Activated T-helper 2 cell treated with anti-CD3 and anti-CD28 coated beads, Interferon-gamma antibody, Interleukin-2, Interleukin-4, amounts not matched to agents 10 μg/mL and 5 μg/mL and 100 μg/mL, durations not matched to agents 14 hours and 24 hours and 36 hours (primary cell): ENCODE measurements around the gene GTF3C5. TPM values are rescaled to one million over a fixed set of nuclear protein-coding genes. Genes with fewer than 3 reads are reported as not detected.
"Not testable (repeated sequence)": the region's sequence is repeated elsewhere in the genome, so short reads cannot be mapped to it uniquely, and the experiment has no call there.

Source experiments
- DNase-seq: peaks from one replicate; pipeline ENCODE4 v3.0.0; 2021; ENCODE audit warnings: low spot score
- H3K27ac Mint-ChIP-seq: one replicate; pipeline ENCODE4 v1.8.0; 2021; ENCODE audit warnings: mixed read lengths
- H3K27me3 Mint-ChIP-seq: one replicate; pipeline ENCODE4 v1.8.0; 2021; ENCODE audit warnings: low read depth, mixed read lengths
- H3K36me3 Mint-ChIP-seq: one replicate; pipeline ENCODE4 v1.8.0; 2021; ENCODE audit warnings: low read depth, mixed read lengths
- H3K4me1 Mint-ChIP-seq: one replicate; pipeline ENCODE4 v1.8.0; 2021; ENCODE audit warnings: low read depth, mixed read lengths
- H3K4me3 Mint-ChIP-seq: one replicate; pipeline ENCODE4 v1.8.0; 2021; ENCODE audit warnings: low read depth, mild to moderate bottlenecking, moderate library complexity, mixed read lengths
- H3K9me3 Mint-ChIP-seq: one replicate; pipeline ENCODE4 v1.8.0; 2021; ENCODE audit warnings: mixed read lengths
- intact Hi-C: fragments of 100-400 bp; cut with micrococcal nuclease; formaldehyde crosslinking; loops from one replicate; pipeline ENCODE4 v1.15.1; 2023
- total RNA-seq: library from RNA; stranded (reverse); gene quantifications from 2 replicates; pipeline ENCODE4 v1.2.3, GENCODE V29; 2022

Gene GTF3C5
- total RNA-seq, 1 donor from 2014 or later: 89.7 TPM

DNA sequence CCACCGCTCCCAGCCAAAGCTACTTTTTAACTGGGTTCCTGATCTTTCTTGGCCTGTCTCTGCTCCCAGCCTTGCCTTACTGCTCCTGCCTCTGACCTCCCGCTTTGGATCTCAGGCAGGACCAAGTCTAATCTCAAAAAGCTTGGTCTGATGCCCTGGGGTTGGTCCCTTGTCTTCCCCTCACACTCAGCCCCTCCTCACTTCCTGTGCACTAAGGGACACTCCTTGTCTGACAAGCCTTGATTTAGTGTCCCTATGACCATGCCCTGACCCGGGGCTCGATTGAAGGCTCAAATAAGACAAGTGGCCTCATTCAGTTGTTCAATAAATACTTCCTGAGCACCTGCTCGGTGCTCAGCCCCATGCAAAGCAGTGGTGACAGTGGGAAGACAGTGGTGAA lies 3.7 kb upstream of the GTF3C5 start:
- intact Hi-C loops: no loop called here
- H3K4me1 Mint-ChIP-seq: peaks cover 32% of the 10 kb centered on the region
- no peaks in the 10 kb centered on the region for H3K27me3 Mint-ChIP-seq
- peaks cover 12% of the 10 kb centered on the region for H3K36me3 Mint-ChIP-seq
- no peak overlapping the region for H3K27ac Mint-ChIP-seq
- no peak for DNase-seq
- H3K9me3 Mint-ChIP-seq: no peaks in the 10 kb centered on the region
- no peak overlapping the region for H3K4me3 Mint-ChIP-seq

DNA sequence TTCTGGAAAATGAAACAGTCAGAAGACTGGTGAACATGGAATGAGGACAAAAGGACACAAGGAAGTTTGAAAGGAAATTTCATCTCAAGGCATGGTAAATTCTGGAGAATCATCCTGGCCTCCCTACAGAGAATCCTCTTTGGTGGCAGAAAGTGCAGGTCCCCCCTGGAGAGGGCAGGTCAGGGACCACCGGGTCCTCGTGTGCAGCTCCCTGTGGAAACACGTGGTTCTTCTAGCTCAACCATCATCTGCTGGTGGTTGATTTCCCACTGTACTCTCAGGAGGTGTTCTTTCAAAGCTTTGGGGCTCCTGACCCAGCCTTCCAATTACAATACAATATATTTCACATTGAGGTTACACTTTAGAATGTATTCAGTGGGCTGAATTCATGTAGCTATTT lies 2.6 kb upstream of the GTF3C5 start:
- intact Hi-C loops: no loop called here
- DNase-seq: no peak
- no peaks in the 10 kb centered on the region for H3K27me3 Mint-ChIP-seq
- H3K9me3 Mint-ChIP-seq: no peaks in the 10 kb centered on the region
- no peak overlapping the region for H3K27ac Mint-ChIP-seq
- H3K36me3 Mint-ChIP-seq: peaks cover 21% of the 10 kb centered on the region
- peaks cover 32% of the 10 kb centered on the region for H3K4me1 Mint-ChIP-seq
- H3K4me3 Mint-ChIP-seq: peak overlapping the region; percentile 98

DNA sequence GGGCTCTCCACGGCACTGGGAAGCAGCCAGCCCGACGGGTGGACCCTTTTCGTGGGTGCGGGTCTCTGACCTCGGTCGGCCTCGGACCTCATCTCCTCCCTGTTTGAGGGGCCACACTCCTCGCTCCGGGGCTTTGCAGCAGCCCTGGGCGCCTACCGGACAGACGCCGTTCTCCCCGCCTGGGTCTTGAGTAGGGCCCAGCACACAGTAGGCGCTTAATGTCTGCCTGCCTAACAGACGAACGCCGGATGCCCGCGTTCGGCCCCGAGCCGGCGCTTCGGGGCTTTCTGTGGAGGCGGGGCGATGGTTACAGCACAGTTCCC lies 842 bp upstream of the GTF3C5 start:
- Mint-ChIP-seq H3K27ac (peak overlapping the region; percentile 96), H3K27me3 (no peaks in the 10 kb centered on the region), H3K4me3 (peak overlapping the region; percentile 98), H3K4me1 (peaks cover 31% of the 10 kb centered on the region), H3K36me3 (peaks cover 27% of the 10 kb centered on the region), H3K9me3 (no peaks in the 10 kb centered on the region)
- intact Hi-C loops: loop anchor here (1.0 to 10.0 kb wide), 3 partner anchors 8 to 345 kb away; partner anchors contain the start of genes STKLD1 and SURF4
- no peak for DNase-seq

DNA sequence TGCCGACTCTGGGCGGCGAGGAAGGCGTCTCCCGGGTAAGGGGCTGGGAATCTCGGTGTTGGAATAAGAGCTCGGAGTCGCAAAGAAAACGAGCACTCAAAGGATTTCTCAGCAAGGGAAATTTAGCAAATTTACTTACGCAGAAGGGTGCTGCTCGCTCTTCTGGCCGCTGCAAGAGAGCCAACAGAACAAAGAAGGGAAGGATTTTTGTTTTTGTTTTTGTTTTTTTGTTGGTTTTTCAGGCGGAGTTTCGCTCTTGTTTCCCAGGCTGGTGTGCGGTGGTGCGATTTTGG lies 279 bp downstream of the GTF3C5 start:
- intact Hi-C loops: loop anchor here (5.0 to 10.0 kb wide), 2 partner anchors 81 to 344 kb away; partner anchors contain the start of genes STKLD1 and SURF4
- Mint-ChIP-seq H3K4me1 (peaks cover 31% of the 10 kb centered on the region), H3K4me3 (peak overlapping the region; percentile 98), H3K36me3 (peaks cover 27% of the 10 kb centered on the region), H3K9me3 (no peaks in the 10 kb centered on the region), H3K27ac (peak overlapping the region; percentile 96), H3K27me3 (no peaks in the 10 kb centered on the region)
- DNase-seq: no peak

DNA sequence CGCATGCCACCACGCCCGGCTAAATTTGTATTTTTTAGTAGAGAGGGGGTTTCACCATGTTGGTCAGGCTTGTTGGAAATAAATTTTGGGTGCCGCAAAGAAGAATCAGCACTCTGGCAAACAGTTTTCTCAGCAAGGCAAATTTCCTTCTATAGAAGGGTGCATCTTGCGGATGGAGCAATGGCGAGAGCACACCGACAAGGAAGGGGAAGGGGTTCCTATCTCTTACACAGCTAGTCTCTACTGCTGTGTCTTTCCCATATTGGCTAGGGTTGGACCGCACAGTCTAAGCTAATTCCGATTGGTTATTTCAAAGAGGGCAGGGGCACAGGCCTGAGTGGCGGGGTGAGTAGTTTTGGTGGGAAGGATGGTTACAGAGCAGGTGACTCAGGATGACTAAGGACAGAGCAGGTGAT lies 707 bp downstream of the GTF3C5 start:
- intact Hi-C loops: loop anchor here (5.0 to 10.0 kb wide), 2 partner anchors 81 to 343 kb away; partner anchors contain the start of genes STKLD1 and SURF4

DNA sequence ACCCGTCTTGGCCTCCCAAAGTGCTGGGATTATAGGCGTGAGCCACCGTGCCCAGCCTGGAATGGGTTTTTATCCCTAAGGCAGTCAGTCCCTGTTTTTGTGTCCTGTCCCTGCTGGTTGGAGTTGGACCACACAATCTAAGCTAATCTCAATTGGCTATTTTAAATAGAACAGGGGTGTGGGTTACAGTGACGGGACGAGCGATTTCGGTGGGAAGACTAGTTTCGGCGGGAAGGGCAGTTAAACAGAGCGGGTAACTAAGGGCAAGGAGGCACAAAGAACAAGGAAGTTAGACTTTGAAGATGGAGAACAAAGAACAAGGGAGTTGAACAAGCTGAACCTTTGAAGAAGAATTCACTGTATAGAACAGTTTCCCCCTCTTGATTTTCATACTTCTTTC lies 1.4 kb downstream of the GTF3C5 start:
- Mint-ChIP-seq H3K36me3 (peaks cover 27% of the 10 kb centered on the region), H3K9me3 (no peaks in the 10 kb centered on the region), H3K27me3 (no peaks in the 10 kb centered on the region), H3K4me1 (peaks cover 31% of the 10 kb centered on the region), H3K27ac (peak overlapping the region; percentile 60), H3K4me3 (peak overlapping the region; percentile 98)
- DNase-seq: no peak
- intact Hi-C loops: loop anchor here (5.0 to 10.0 kb wide), 2 partner anchors 80 to 343 kb away; partner anchors contain the start of genes STKLD1 and SURF4

More for the DNA sequence above, 707 bp downstream of the GTF3C5 start:
- no peaks in the 10 kb centered on the region for H3K27me3 Mint-ChIP-seq
- H3K27ac Mint-ChIP-seq: peak overlapping the region; percentile 54
- no peaks in the 10 kb centered on the region for H3K9me3 Mint-ChIP-seq
- H3K4me1 Mint-ChIP-seq: peaks cover 31% of the 10 kb centered on the region
- H3K4me3 Mint-ChIP-seq: peak overlapping the region; percentile 98
- peaks cover 27% of the 10 kb centered on the region for H3K36me3 Mint-ChIP-seq
- DNase-seq: no peak

DNA sequence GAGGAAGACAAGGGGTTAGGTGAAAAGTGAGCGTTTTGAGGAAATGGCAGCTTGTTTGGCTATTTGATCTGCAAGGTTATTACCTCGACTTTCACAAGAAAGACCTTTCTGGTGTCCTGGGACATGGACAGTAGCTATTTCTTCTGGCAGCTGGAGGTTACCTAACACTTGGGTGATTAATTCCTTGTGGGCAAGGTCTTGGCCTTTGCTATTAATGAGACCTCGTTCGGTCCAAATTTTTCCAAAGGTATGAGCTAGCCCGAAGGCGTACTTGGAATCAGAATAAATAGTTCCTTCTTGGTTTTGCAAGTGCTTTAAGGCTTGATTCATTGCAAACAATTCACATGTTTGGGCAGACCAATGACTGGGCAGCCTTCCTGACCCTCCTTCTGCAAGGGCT lies 4.9 kb downstream of the GTF3C5 start:
- H3K36me3 Mint-ChIP-seq: peaks cover 28% of the 10 kb centered on the region
- H3K9me3 Mint-ChIP-seq: no peaks in the 10 kb centered on the region

DNA sequence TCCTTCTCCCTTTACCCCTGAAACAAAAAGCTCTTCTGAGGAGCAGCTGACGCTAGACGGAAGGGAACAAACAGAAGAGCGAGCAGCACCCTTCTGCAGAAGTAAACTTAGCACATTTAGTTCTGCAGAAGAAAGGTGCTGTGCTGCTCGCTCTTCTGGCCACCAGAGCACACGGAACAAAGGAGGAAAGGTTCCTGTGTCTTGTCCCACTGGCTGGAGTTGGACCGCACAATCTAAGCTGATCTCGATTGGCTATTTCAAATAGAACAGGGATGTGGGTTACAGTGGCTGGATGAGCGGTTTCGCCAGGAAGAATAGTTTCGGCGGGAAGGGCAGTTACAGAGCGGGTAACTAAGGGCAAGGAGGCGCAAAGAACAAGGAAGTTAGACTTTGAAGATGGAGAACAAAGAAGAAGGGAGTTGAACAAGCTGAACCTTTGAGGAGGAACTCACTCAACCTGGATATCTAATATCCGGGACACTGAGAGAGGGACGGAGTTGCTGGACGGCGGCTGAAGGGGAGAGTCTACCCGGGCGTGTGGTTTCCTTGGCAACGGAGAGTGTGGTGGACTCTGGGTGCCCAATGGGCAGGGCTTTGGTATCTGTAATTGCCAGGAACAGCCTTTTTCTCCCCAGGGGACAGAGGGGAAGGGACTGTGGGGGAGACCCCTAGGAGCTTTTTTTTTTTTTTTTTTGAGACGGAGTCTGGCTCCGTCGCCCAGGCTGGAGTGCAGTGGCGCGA lies 7.1 kb downstream of the GTF3C5 start:
- DNase-seq: no peak
- H3K27me3 Mint-ChIP-seq: no peaks in the 10 kb centered on the region
- intact Hi-C loops: loop anchor here (10.0 kb wide), 1 partner anchor 337 kb away; the partner anchor contains the start of genes STKLD1 and SURF4
- H3K27ac Mint-ChIP-seq: no peak overlapping the region
- no peak overlapping the region for H3K4me3 Mint-ChIP-seq
- no peaks in the 10 kb centered on the region for H3K9me3 Mint-ChIP-seq
- peaks cover 23% of the 10 kb centered on the region for H3K36me3 Mint-ChIP-seq
- peaks cover 5% of the 10 kb centered on the region for H3K4me1 Mint-ChIP-seq

More for the DNA sequence above, 4.9 kb downstream of the GTF3C5 start:
- Mint-ChIP-seq H3K27ac (no peak overlapping the region), H3K4me3 (no peak overlapping the region), H3K27me3 (no peaks in the 10 kb centered on the region), H3K4me1 (peaks cover 21% of the 10 kb centered on the region)
- no peak for DNase-seq
- intact Hi-C loops: loop anchor here (10.0 kb wide), 1 partner anchor 339 kb away; the partner anchor contains the start of genes STKLD1 and SURF4

DNA sequence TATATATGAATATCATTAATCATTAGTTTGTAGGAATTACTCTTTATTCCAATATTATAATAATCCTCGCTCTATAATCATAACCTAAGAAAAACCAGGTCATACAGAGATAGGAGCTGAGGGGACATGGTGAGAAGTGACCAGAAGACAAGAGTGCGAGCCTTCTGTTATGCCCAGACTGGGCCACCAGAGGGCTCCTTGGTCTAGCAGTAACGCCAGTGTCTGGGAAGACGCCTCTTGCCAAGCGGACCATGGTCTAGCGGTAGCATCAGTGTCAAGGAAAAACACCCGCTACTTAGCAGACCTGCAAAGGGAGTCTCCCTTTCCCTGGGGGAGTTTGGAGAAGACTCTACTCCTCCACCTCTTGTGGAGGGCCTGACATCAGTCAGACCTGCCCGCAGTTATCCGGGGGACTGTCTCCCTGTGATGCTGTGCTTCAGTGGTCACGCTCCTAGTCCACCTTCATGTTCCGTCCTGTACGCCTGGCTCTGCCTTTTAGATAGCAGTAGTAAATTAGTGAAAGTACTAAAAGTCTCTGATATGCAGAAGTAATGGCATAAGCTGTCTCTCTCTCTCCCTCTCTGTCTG lies 10.2 kb downstream of the GTF3C5 start:
- peaks cover 39% of the 10 kb centered on the region for H3K36me3 Mint-ChIP-seq
- intact Hi-C loops, H3K4me3 Mint-ChIP-seq, H3K4me1 Mint-ChIP-seq, H3K27me3 Mint-ChIP-seq, H3K9me3 Mint-ChIP-seq, DNase-seq, H3K27ac Mint-ChIP-seq: not testable (repeated sequence)

DNA sequence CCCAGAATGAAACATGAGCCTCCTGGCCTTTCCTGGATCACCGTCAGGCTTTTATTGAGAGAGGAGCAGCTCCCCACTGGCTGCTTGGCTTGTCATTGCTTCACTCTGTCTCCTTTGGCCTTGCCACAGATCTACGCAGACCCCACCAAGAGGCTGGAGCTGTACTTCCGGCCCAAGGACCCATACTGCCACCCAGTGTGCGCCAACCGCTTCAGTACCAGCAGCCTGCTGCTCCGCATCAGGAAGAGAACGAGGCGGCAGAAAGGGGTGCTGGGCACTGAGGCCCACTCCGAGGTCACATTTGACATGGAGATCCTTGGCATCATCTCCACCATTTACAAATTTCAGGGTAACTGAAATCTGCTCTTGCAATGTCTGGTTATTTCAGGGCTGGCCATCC lies 11.2 kb downstream of the GTF3C5 start:
- Mint-ChIP-seq H3K27ac (no peak overlapping the region), H3K4me3 (no peak overlapping the region), H3K36me3 (peaks cover 48% of the 10 kb centered on the region), H3K4me1 (peaks cover 6% of the 10 kb centered on the region), H3K27me3 (no peaks in the 10 kb centered on the region), H3K9me3 (no peaks in the 10 kb centered on the region)
- no peak for DNase-seq
- intact Hi-C loops: no loop called here

DNA sequence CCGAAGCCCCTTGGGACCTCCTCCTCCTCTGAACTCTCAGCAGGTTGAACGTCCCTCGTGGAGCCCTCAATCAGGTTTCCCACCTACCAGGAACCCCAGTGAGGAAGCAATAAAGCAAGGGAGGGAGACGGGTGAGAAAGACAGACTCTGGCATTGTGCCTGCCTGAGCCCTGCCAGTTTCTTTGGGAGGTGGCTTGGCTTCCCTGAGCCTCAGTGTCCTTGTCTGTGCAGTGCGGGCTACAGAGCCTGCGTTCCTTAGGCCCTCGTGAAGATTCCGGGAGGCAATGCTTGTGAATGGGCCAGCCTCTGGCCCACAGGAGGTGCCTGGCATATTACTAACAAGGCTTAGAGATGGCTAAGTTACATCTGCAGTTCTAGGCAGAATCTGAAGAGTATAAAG lies 11.9 kb downstream of the GTF3C5 start:
- DNase-seq: no peak
- intact Hi-C loops: no loop called here
- H3K27ac Mint-ChIP-seq: no peak overlapping the region
- no peaks in the 10 kb centered on the region for H3K27me3 Mint-ChIP-seq
- peaks cover 6% of the 10 kb centered on the region for H3K4me1 Mint-ChIP-seq
- H3K36me3 Mint-ChIP-seq: peaks cover 51% of the 10 kb centered on the region
- no peaks in the 10 kb centered on the region for H3K9me3 Mint-ChIP-seq
- H3K4me3 Mint-ChIP-seq: no peak overlapping the region

DNA sequence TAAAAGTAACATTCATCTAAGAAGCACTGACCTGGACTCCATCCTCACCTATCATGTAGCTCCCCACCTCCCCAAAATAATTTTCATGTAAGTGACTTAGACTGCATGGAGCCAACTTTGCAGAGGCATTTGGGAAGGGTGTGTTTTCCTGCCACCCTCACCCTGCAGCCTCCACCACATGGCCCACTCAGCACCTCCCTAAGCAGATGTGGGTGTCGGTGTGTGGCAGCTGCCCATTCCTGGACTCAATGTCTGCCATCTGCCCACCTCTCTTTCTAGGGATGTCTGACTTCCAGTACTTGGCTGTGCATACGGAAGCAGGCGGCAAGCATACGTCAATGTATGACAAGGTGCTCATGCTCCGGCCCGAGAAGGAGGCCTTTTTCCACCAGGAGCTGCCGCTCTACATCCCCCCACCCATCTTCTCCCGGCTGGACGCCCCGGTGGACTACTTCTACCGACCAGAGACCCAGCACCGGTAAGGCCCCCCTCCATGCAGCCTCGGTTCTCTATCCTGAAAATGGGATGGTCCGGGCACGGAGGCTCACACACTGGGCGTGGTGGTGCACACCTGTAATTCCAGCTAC lies 12.7 kb downstream of the GTF3C5 start:
- Mint-ChIP-seq H3K9me3 (no peaks in the 10 kb centered on the region), H3K4me3 (no peak overlapping the region), H3K4me1 (peaks cover 6% of the 10 kb centered on the region), H3K27me3 (no peaks in the 10 kb centered on the region), H3K27ac (no peak overlapping the region), H3K36me3 (peaks cover 49% of the 10 kb centered on the region)
- intact Hi-C loops: no loop called here
- no peak for DNase-seq

DNA sequence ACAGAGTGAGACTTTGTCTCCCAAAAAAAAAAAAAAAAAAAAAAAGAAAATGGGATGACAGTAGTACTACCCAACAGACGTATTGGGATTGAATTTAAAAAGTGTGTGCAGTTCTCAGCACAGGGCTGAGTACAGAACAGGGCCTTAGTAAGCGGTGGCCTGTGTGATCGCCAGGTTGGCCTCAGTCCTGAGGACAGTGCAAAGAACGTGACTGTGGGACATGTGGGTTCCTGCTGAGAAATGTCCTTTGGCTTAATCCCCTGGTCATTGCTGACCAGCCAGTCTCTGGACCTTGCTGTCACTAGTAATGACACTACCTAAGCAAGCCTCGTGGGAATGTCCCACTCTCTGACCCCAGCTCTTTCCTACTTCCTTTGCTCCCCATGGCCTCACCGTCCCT lies 13.3 kb downstream of the GTF3C5 start:
- H3K27ac Mint-ChIP-seq: no peak overlapping the region
- DNase-seq: no peak
- intact Hi-C loops: no loop called here
- H3K4me1 Mint-ChIP-seq: peaks cover 6% of the 10 kb centered on the region
- no peaks in the 10 kb centered on the region for H3K9me3 Mint-ChIP-seq
- H3K36me3 Mint-ChIP-seq: peaks cover 49% of the 10 kb centered on the region
- H3K4me3 Mint-ChIP-seq: no peak overlapping the region
- no peaks in the 10 kb centered on the region for H3K27me3 Mint-ChIP-seq
